ENCODE results near the gene NHLRC4.

Gene NHLRC4

DNA sequence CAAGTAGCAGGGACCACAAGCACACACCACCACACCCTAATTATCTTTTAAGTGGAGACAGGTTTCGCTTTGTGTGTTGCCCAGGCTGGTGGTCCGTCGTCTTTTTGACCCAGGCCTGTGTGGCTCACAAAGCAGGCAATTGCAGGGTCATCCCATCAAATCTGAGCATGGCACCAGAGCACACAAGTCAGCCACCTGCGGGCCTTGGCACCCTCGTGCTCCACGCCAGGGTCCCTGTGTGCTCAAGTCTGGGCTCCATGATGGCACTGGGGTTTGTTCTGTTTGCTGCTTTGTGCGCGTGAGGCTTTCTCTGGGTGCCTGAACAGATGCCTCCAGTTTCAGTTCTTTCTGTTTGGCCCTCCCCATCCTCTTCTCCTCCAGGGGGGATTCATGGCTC lies 41.7 kb upstream of the NHLRC4 start:
- Histone ChIP-seq H3K4me3 (ENCODE audit: low read length) (peak overlapping the region; percentile 94), H3K9me3 (ENCODE audit: control insufficient read depth, low read length) (no peaks in the 10 kb centered on the region), H3K4me1 (ENCODE audit: control insufficient read depth, insufficient read depth, low read length) (peaks cover 36% of the 10 kb centered on the region), H3K36me3 (ENCODE audit: control insufficient read depth, insufficient read depth, low read length, severe bottlenecking) (peaks cover 9% of the 10 kb centered on the region), H3K9ac (ENCODE audit: low read length) (peak overlapping the region; percentile 98), H3K27me3 (replicated peaks; ENCODE audit: control insufficient read depth, insufficient read depth, low read length) (no peaks in the 10 kb centered on the region)
- no peak for DNase-seq (ENCODE audit: low read depth)

DNA sequence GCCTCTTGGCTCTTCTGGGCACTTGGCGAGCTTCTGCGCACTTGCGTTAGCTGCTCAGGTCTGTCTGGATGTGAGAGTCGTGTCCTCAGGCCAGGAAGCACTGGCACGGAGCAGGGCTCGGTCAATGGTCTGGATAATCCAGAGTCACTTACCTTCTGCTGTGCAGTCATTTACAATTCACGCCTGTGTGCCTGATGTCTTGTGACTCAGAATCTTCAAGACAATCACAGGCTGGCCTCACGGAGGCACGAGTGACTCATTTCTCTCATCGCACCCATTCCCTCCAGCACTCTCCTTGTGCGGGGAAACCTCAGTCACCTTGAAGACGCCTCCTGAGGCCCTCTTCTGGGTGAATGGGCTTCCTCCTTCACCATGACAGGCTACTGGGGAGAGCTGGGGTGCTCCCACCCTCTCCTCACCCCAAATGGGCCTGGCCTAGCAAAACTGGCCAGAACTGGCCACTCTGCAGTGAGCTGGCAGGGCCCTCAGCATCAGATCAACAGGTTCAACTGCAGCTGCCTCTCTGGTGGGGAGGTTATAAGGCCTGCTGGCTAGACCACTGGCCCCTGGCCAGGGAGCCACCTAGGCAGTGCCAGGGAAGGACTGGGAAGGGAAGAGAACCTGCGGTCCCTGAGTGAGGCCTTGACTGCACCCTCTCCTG lies 41.2 kb upstream of the NHLRC4 start:
- H3K36me3 ChIP-seq (ENCODE audit: control insufficient read depth, insufficient read depth, low read length, severe bottlenecking), result peaks cover 4% of the 10 kb centered on the region
- DNase-seq (ENCODE audit: low read depth), result peak; percentile 83

DNA sequence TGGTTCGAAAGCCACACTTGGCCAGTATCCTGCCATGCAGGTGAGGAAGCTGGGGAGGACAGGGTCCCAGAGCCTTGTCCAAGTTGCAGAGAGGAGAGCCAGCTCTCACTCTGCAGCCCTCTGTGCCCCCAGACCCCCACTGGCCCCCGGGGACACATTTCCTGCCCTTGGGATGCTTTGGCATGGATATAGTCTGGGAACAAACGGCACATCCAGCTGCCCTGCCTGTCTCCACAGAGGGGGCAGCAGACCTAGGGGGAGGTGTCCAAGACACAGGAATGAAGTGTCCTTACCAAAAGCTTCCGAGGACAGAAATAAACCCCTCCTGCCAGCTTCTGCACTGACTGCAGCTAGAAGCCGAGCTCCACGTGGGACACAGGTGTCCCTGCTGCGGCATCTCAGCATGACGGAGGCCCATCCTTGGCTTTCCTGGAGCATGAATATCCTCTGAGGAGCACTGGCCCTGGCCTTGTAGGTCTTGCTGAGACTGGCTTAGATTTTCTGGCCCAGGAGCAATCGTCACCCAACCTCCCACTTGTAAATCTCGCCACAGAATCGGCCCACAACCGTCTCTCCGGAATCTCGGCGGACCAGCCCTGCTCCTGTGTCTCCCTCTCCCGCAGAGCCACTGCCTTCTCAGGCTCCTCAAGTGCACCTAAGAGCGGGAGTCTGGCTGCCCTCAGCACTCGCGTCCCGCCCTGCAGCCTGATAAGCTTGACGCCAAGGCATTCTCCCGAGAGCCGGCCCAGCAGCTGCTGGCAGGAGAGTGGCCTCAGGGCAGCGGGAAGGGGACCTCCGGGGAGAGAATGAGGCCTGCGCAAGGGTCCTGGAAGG lies 40.4 kb upstream of the NHLRC4 start:
- Histone ChIP-seq H3K27me3 (replicated peaks; ENCODE audit: control insufficient read depth, insufficient read depth, low read length) (no peaks in the 10 kb centered on the region), H3K4me1 (ENCODE audit: control insufficient read depth, insufficient read depth, low read length) (peaks cover 41% of the 10 kb centered on the region), H3K36me3 (ENCODE audit: control insufficient read depth, insufficient read depth, low read length, severe bottlenecking) (no peaks in the 10 kb centered on the region), H3K4me3 (ENCODE audit: low read length) (peak overlapping the region; percentile 94), H3K9me3 (ENCODE audit: control insufficient read depth, low read length) (no peaks in the 10 kb centered on the region), H3K9ac (ENCODE audit: low read length) (peak overlapping the region; percentile 98)
- DNase-seq (ENCODE audit: low read depth), result peak; percentile 76

More for the DNA sequence above, 41.2 kb upstream of the NHLRC4 start:
- Histone ChIP-seq H3K27me3 (replicated peaks; ENCODE audit: control insufficient read depth, insufficient read depth, low read length) (no peaks in the 10 kb centered on the region), H3K4me1 (ENCODE audit: control insufficient read depth, insufficient read depth, low read length) (peaks cover 41% of the 10 kb centered on the region), H3K9me3 (ENCODE audit: control insufficient read depth, low read length) (no peaks in the 10 kb centered on the region), H3K9ac (ENCODE audit: low read length) (peak overlapping the region; percentile 98), H3K4me3 (ENCODE audit: low read length) (peak overlapping the region; percentile 94)

DNA sequence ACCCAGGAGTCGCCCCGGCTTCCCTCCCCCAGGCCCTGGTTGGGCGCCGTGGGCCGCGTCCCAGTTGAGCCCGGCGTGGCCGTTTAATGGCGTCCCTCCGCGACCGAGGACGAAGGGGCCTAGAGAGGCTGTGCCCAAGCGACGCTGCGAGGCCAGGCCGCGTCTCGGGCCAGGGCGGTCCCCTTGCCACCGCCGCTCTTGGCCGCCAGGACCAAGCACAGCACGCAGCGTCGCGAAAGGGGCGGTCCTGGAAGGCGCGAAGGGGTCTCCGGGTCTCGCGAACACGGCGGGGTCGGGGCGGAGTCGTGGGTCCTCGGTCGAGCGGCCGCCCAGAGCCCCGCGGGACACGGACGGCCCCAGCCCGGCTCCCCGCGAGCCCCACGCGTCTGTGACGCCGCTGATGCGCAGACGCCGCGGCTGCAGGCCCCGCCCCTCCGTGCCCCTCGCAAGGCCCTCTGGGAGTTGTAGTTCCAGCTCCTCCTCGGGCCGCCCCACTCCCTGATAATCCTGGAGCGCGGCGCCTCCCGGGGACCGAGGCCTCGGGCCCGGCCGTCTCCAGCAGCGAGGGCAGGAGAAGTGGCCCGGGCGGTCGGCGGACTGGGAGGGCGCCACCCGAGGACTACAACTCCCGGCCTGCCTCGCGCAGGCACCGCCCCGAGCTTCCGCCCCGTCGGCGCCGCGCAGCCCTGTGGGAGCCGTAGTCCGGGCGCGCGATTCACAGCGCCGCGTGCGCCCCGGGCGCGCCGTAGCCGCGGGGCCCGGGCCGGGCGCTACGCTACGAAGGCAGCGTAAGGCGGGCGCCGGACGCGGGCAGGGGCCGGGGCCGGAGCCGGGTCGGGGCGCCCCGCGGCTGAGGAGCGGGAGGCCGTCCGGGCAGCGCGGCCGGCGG lies 39.5 kb upstream of the NHLRC4 start, which contains the start of gene CAPN15:
TSS of gene CAPN15 (plus strand) at position 698 of the 889 bp plus-strand sequence. CDS start 19,127 bp downstream, outside the sequence.
- Histone ChIP-seq H3K9me3 (ENCODE audit: control insufficient read depth, low read length) (no peaks in the 10 kb centered on the region), H3K4me3 (ENCODE audit: low read length) (peak within 1 kb of the TSS; percentile 94), H3K36me3 (ENCODE audit: control insufficient read depth, insufficient read depth, low read length, severe bottlenecking) (no peaks in the 10 kb centered on the region), H3K27me3 (replicated peaks; ENCODE audit: control insufficient read depth, insufficient read depth, low read length) (no peaks in the 10 kb centered on the region), H3K9ac (ENCODE audit: low read length) (peak within 1 kb of the TSS; percentile 98), H3K4me1 (ENCODE audit: control insufficient read depth, insufficient read depth, low read length) (peaks cover 41% of the 10 kb centered on the region)
- peak; percentile 95 for DNase-seq (ENCODE audit: low read depth)

DNA sequence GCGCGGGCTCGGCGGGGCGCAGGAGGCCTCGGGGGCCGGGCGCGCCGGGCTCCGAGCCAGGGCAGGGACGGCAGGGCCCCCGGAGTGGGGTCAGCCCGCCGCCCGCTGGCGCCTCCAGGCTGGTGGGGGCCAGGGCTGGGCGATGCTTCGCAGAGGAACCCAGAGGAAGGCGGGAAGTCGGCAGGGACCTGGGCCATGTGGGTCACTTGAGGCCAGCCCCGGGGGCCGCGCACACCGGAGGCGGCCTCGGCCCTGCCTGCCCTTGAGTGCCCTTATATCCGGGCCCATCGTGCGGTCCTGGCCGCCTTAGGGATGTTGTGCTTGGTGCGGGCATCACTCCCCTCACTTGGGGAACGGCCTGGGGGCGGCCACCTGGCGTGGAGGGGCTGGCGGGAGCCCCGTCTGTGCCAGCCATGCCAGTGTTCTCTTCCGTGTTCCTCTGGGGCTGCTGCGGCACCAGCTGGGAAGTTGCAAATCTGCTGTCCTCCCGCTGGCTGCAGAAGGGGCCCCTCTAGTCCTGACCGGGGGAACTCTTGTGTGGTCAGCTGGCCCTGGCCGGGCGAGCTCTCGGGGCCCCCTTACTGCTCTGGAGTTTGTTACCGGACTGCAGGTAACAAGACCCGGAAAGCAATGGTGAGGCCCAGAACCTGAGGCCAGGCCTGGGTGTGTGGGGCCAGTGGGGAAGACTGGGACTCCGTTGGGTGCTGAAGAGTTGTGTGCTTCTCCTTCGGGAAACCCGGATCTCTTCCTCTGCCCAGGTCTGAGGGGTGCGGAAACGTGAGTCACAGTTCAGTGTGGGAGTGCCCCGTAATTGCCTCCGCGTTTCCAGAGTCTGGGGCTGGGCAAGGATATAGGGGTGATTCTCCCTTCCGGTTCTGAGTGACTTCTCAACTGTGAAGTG lies 38.4 kb upstream of the NHLRC4 start:
- Histone ChIP-seq H3K9me3 (ENCODE audit: control insufficient read depth, low read length) (no peaks in the 10 kb centered on the region), H3K36me3 (ENCODE audit: control insufficient read depth, insufficient read depth, low read length, severe bottlenecking) (no peaks in the 10 kb centered on the region)
- peak; percentile 73 for DNase-seq (ENCODE audit: low read depth)

DNA sequence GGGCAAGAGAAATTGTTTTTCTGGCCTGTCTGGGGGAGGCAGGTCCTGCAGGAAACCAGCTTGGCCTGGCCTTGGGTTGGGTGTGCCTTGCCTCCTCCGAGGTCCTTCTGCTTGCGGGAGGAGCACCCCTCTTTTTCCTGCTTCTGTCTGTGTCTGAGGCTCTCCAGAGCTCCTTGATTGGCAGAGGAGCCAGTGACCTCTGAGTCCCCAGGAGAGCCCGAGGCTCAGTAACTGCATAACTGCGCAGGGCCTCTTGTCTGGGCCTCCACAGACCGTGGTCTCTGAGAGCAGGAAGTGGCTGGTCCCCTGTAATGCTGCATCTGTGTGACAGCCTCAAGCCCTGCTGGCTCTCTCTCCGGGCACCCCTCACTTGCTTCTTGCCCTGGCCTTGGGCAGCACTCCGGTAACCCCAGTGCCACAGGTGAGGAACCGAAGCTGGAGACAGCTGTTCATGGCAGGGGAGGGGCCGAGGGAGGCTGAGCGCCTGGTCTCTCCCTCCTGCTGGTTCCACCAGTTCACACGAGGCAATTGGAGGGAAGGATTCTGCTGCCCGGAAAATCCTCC lies 37.7 kb upstream of the NHLRC4 start:
- H3K9me3 ChIP-seq (ENCODE audit: control insufficient read depth, low read length), result no peaks in the 10 kb centered on the region
- H3K9ac ChIP-seq (ENCODE audit: low read length), result peak overlapping the region; percentile 98
- H3K27me3 ChIP-seq (replicated peaks; ENCODE audit: control insufficient read depth, insufficient read depth, low read length), result no peaks in the 10 kb centered on the region
- DNase-seq (ENCODE audit: low read depth), result no peak
- H3K4me3 ChIP-seq (ENCODE audit: low read length), result peak overlapping the region; percentile 94
- H3K4me1 ChIP-seq (ENCODE audit: control insufficient read depth, insufficient read depth, low read length), result peaks cover 41% of the 10 kb centered on the region
- no peaks in the 10 kb centered on the region for H3K36me3 ChIP-seq (ENCODE audit: control insufficient read depth, insufficient read depth, low read length, severe bottlenecking)

More for the DNA sequence above, 38.4 kb upstream of the NHLRC4 start:
- Histone ChIP-seq H3K27me3 (replicated peaks; ENCODE audit: control insufficient read depth, insufficient read depth, low read length) (no peaks in the 10 kb centered on the region), H3K4me3 (ENCODE audit: low read length) (peak overlapping the region; percentile 94), H3K9ac (ENCODE audit: low read length) (peak overlapping the region; percentile 98), H3K4me1 (ENCODE audit: control insufficient read depth, insufficient read depth, low read length) (peaks cover 41% of the 10 kb centered on the region)

DNA sequence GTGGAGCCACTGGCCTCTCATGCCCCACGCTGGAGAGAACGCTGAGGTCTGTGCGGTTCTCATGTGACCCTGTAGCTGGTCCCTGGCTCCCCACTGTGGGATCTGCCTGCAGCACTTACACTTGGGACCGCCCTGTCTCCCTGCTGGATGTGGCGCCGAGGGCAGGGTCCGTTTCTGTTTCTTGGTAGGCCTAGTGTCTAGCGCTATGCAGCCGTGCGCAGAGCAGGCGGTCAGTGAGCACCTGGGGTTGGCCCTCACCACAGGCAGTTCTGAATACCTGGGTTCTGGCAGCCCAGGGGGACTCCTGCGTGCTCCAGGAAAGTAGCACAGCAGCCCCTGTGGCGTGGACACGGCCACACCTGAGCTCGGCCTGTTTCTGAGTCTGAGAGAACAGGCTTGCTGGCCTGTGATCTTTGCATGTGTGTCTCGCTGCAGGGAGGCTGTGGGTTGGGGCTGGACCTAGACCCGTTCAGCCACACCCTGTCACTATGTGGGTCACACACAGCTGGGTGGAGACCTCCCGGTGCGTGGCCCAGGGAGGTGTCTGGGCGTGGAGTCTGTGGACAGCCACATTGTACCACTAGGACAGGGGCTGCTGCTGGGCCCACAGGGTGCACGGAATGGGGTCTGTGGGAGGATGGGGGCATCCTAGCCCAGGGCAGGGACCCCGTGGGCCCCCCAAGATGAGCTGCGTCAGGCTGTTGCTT lies 36.5 kb upstream of the NHLRC4 start:
- Histone ChIP-seq H3K4me1 (ENCODE audit: control insufficient read depth, insufficient read depth, low read length) (peaks cover 42% of the 10 kb centered on the region), H3K9ac (ENCODE audit: low read length) (peak overlapping the region; percentile 98), H3K27me3 (replicated peaks; ENCODE audit: control insufficient read depth, insufficient read depth, low read length) (no peaks in the 10 kb centered on the region), H3K9me3 (ENCODE audit: control insufficient read depth, low read length) (no peaks in the 10 kb centered on the region), H3K36me3 (ENCODE audit: control insufficient read depth, insufficient read depth, low read length, severe bottlenecking) (no peaks in the 10 kb centered on the region), H3K4me3 (ENCODE audit: low read length) (peak overlapping the region; percentile 94)
- no peak for DNase-seq (ENCODE audit: low read depth)

DNA sequence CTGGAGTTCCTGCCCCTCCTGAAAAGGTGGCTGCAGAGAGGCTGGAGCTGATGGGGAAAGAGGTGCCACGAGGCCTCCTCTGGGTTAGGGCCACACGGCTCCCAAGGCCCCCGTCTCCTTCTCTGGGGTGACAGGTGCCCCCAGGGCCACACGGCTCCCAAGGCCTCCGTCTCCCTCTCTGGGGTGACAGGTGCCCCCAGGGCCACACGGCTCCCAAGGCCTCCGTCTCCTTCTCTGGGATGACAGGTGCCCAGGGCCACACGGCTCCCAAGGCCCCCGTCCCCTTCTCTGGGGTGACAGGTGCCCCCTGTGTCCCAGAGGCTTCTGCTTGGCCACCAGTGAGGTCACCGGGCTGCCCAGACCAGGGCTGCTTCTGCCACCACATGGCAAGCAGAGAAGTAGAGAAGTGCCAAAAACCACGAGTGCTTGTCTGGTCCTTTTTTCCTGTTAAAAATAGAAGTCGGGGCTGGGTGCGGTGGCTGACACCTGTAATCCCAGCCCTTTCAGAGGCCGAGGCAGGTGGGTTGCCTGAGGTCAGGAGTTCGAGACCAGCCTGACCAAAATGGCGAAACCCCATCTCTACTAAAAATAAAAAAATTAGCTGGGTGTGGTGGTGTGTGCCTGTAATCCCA lies 35.2 kb upstream of the NHLRC4 start:
- DNase-seq (ENCODE audit: low read depth), result no peak
- no peaks in the 10 kb centered on the region for H3K9me3 ChIP-seq (ENCODE audit: control insufficient read depth, low read length)
- H3K36me3 ChIP-seq (ENCODE audit: control insufficient read depth, insufficient read depth, low read length, severe bottlenecking), result no peaks in the 10 kb centered on the region
- no peaks in the 10 kb centered on the region for H3K27me3 ChIP-seq (replicated peaks; ENCODE audit: control insufficient read depth, insufficient read depth, low read length)
- H3K4me3 ChIP-seq (ENCODE audit: low read length), result no peak overlapping the region
- no peak overlapping the region for H3K9ac ChIP-seq (ENCODE audit: low read length)
- H3K4me1 ChIP-seq (ENCODE audit: control insufficient read depth, insufficient read depth, low read length), result peaks cover 33% of the 10 kb centered on the region

DNA sequence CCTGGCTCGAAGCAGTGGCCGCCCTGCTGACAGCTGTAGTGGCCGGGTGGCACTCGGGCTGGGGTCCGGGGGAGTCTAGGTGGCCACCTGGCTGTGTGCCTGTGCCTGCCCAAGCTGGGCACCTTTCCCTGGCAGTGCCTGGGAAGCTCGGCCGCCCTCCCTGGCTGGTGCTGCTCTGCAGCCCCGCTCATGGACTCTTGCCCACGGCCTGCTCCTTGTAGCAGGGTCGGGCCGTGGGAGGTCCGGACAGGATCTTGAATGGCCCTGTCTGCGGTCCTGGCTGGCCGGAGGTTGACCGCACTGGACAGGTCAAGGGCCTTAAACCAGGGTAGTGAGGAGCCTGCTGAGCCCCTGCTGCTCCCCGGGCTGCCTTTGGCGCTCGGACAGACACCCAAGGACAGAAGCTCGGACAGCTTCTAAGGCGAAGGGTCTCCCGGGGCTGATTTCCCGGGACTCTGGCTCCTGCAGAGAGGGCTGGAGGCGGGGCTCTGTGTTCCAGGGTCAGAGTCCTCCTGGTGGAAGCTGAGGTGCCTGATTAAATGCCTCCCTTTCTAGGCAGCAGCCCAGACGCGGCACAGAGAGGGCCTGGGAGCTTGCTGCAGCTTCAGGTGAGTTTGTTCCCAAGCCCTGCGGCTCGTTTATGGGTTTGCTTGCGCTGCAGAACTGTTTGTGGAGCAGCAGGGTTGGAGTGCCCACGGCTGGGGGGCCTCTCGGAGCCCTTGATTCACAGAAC lies 33.2 kb upstream of the NHLRC4 start:
- H3K4me1 ChIP-seq (ENCODE audit: control insufficient read depth, insufficient read depth, low read length), result peaks cover 32% of the 10 kb centered on the region
- no peaks in the 10 kb centered on the region for H3K9me3 ChIP-seq (ENCODE audit: control insufficient read depth, low read length)
- H3K9ac ChIP-seq (ENCODE audit: low read length), result no peak overlapping the region
- H3K4me3 ChIP-seq (ENCODE audit: low read length), result no peak overlapping the region
- peaks cover 5% of the 10 kb centered on the region for H3K36me3 ChIP-seq (ENCODE audit: control insufficient read depth, insufficient read depth, low read length, severe bottlenecking)
- no peaks in the 10 kb centered on the region for H3K27me3 ChIP-seq (replicated peaks; ENCODE audit: control insufficient read depth, insufficient read depth, low read length)
- no peak for DNase-seq (ENCODE audit: low read depth)
